NCI-H187 (cell line): ENCODE results near the gene RASSF1.
A peak's percentile ranks its signal among the peaks of the same experiment; 100 is the strongest.

ENCODE experiments used
- DNase-seq, 2 experiments: peaks; one replicate each; lab custom pipeline; 2025; lab: John Stamatoyannopoulos, UW

RASSF1 gene

DNA sequence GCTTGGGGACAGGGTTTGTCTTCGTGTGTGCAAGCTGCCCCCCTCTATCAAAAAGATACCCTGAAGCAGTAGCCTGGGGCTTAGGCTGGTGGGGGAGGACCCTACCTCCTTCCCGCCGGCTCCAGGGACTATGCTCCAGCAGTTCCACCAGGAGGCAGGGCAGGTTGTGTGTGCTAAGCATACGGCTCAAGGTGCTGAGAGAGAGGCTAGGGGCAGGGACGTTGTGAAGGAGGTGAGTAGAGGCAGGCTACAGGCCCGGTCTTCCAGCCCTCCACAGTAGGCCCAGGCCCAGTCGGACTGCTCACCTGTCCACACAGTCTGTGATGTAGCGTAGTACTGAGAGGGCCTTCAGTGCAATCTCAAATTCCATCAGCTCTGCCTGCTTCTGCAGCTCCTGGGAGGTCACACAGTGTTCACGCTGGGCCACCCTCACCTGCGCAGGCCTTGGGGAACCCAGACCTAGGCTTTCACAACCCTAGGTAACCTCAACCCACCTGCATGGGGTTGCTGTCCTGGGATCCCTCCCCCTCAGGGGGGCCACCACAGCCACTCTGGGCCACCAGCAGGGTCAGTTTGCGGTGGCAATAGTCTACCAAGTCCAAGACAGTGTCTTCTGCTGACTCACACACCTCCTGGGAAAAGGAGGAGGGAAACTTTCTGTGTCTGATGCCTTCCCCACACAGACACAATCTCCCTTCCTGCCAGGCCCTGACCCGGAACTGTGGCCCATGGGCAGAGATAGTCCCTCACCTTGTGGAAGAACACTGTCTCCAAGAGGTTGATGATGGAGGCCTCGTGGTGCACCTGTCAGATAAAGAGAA, 2.4 kb upstream of the RASSF1 start:
- no peak for DNase-seq

DNA sequence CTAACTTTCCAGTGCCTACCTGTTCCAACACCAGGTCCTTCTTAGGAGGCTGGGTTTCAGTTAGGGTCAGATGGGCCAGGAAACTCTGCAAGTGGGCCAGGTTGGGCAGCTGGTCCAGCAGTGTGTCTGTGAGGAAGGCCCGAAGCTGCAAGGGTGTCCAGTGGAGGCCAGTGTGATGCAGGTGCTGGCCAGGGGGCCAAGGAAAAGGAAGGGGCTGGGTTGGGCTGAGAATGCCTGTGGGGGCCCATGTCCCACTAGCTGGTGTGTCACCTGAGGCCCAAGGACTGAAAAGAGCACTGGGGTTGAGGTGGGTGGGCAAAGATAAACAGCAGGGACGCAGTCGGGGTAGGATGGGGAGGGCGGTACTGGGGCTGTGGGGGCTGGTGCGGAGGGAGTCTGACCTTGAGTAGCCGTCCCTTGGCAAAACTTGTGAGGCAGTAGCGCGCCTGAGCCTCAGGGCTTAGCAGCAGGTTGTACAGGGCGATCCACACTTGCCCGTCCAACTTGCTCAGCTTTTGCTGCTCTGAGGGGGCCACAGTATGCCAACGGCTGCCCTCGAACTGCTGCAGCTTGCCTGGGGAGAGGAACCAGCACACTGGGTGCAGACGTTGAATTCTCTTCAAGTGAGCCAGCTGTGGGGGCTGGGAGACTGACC, 1.5 kb upstream of the RASSF1 start:
- DNase-seq = no peak

DNA sequence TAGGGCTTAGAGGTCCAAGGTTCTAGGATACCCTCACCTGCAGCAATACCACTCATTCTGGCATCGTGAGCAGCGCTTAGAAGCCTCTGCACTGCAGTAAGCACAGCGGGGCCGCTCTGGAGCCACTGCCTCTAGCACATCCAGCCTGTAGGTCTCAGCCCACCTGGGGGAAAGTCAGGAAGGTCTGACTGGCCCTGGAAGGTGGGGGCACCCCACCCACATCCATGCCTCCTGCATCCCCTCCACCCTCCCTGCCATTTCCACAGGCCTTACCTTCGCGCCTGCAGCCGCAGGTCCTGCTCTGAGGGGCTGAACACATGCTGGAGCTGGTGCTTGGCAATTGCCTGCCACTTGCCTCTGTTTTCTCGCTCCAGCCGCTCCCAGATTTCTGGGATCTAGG, 901 bp upstream of the RASSF1 start:
- no peak for DNase-seq

DNA sequence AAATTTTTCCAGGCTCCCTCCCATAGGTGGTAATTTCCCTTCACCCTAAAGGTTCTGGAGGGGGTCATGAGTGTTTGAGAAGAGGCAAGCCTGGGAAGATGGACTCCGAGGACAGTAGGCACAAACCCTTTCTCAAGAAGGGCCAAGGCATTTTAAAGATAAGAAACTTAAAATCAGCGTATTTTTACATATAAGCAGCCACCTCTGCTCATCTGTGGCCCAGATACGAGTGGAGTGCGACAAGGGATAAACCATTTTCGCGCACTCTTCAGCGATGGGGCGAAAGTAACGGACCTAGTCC, 539 bp downstream of the RASSF1 start:
- no peak for DNase-seq

DNA sequence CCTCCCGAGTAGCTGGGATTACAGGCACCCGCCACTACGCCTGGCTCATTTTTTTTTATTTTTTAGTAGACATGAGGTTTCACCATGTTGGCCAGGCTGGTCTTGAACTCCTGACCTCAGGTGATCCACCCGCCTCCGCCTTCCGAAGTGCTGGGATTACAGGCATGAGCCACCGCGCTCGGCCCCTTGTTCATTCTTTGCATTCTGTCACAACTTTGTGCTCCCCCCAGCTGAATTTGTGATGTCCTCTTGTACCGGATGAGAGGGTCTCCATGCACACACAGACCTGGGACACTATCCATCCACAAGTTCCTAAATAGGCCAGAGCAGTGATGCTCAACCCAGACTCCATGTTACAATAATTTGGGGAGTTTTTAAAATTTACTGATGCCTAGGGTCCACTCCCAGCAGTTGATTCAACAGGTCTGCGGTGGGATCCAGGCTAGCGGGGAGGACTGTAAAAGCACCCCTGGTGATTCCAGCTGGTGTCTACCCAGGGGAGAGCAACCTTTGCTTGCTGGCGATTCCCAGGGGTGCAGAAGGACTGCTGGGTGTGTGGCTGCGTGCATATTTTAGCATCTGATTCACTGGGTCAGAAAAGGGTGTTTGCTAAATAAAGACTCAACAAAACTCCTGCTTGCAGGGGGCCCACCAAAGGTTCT, 1.0 kb downstream of the RASSF1 start:
- no peak for DNase-seq

DNA sequence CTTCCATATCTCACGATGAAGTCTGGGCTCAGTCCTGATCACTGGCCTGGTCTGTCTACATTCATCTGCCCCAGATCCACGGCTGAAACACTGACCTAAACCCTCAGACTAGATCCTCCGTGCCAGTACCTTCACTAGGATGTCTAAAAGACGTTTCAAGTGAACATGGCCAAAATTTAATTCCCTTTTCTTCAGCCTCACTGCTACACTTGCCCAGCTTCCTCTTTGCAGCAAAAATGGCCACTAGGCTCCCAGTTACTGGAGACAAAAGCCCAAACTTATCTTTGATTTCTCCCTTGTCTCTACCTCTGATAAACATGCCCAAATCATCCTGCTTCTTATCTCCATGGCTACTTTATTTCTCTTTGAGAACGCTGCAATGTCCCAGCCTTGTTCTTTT, 1.7 kb downstream of the RASSF1 start:
- DNase-seq = no peak

DNA sequence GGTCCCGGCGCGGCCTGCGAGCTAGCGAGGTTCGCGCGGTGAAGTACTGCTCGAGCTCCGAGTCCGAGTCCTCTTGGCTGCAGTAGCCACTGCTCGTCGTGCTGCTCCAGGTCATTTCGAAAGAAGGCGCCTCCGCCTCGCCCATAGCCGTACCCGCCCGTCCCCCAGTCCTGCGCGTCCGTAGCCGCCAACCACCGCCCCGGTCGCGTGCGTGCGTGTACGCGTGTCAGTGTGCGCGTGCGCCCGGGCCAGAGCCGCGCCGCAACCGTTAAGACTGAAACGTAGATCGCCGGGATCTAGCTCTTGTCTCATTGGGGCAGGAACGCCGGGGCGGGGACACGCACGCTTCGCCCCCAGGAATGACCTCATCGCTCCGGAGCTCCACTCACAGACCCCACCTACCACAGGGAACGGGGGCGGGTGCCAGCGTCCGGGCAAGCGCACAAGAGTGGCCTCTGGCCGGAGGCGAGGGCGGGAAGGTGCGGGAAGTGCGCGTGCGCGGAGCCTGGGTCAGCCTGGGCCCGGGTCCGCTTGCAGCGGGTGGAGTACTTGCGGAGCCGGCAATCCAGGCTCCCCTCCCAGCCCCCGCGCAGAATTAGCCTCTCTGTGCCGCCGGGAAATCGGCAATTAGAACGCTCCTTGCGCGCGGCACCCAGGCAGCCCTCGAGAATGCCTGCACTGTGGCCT, 3.3 kb downstream of the RASSF1 start:
- peak; percentile 56 to 91 for DNase-seq

DNA sequence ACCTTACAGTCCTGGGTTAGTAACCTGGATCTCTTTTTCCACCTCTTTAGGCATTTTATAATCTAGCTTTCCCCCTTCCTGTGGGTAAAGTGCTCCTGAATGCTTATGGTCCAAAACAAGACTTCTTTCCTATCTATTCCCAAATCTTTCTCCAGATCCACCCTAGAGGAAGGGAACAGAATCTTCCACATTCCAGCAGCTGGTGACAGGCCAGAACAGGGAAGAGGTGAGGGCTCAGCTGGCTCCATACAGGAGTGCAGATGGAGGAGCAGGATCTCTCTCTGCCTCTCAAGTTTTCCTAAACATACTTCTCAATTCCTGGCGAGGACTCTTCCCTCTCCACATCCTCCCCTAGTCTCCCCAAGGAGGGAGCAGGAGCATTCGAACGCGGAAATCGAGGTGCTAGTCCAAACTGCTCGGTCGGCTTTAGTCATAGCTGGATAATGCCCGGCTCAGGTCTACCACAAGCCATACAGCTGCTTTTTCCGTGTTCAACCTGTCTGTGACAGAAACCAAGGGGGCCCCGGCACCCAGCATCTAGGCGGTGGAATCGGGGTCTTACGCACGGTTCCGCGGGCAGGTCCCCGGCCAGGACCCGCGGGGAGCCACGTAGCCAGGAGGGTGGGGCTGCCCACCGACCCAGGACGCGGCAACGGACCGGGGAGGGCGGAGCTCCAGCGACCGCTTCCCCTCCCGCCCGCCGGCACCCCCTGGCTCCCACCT, 4.0 kb downstream of the RASSF1 start:
- DNase-seq = no peak

DNA sequence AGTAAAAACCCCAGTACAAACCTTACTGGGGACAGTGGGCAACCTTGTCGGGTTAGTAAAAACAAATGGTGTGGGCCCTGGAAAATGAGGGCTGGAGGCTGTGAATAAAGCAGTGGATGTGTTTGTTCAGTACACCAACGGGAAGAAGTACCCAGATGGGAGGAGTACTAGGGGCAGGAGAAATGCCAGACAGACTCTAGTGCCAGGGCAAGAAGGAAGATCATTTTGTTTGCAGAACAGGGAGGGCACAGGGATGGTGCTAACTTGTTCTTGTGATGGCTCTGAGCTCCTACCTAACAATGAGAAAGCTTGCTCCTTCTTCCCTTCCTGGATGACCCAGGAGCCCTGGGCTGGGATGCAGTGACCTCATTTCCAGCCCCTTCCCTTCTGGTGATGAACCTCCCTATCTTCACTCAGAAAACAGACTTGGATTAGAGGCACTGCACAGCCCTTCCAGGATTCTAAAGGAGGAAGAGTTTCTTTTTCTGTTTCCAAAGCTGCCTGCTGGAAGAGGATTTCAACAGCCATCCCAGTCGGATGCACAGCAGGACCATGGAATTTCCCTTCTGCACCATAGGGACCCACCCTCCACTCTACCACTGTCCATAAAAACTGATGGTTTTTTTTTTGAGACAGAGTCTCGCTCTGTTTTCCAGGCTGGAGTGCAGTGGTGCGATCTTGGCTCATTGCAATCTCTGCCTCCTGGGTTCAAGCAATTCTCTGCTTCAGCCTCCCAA, 6.1 kb downstream of the RASSF1 start:
- DNase-seq = no peak

DNA sequence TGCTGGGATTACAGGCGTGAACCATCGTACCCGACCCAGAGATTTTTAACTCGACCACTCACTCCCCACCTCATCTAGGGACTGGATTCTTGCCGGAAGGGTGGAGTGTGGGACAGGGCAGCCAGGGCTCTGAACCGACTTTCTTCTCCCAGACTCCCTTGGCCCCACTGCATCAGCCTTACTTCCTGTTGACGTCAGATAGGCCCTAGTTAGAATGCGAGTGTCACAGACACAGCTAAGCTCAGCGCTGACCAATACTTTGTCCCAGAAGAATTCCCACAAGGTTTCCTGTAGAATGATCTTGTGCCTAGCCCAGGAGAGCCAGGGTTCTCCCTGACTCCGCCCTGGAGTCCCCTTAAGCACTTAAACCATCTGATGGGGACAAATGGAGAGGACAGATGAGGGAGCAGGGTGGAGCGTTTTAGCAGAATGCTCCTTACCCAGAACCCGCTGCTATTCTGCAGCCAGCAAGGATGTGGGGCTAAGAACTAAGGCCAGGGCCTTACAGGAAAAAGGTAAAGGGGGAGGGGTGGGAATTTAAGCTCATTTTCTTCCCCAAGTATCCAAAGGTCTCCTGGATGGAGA, 6.8 kb downstream of the RASSF1 start:
- DNase-seq = no peak

DNA sequence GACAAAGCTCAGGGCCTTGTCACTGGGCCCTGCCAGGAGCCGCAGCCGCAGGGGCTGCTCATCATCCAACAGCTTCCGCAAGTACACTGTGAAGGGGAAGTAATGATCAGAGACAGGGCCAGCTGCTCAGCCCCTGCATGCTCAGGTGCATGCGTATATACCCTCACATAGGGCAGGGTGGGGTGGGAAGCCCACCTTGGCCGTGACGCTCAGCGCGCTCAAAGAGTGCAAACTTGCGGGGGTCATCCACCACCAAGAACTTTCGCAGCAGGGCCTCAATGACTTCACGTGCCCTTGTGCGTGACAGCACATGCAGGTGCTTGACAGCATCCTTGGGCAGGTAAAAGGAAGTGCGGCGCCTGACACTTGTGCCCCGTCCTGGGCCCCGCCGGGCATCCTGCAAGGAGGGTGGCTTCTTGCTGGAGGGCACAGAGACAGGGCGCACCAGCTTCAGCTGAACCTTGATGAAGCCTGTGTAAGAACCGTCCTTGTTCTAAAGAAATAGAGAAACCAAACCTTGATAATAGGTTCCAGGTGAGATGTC, 9.2 kb downstream of the RASSF1 start:
- no peak for DNase-seq

DNA sequence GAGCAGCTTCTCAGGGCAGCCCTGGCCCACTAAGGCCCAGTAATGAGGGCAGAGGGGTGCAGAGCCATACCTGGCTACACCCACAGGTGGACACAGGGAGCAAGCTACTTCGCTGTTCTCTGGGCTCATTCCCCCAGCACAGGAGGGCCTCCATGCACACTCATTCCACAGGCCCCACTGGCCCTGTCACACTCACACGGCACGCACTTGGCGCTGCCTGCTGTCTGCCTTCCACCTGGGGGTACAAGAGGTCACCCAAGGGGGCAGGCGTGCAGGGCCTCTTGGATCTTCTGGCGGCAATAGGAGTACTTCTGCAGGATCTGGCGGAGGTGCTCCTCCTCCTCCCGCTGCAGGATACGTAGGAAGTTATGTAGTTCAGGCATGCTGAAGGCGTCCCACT, 10.3 kb downstream of the RASSF1 start:
- no peak for DNase-seq

DNA sequence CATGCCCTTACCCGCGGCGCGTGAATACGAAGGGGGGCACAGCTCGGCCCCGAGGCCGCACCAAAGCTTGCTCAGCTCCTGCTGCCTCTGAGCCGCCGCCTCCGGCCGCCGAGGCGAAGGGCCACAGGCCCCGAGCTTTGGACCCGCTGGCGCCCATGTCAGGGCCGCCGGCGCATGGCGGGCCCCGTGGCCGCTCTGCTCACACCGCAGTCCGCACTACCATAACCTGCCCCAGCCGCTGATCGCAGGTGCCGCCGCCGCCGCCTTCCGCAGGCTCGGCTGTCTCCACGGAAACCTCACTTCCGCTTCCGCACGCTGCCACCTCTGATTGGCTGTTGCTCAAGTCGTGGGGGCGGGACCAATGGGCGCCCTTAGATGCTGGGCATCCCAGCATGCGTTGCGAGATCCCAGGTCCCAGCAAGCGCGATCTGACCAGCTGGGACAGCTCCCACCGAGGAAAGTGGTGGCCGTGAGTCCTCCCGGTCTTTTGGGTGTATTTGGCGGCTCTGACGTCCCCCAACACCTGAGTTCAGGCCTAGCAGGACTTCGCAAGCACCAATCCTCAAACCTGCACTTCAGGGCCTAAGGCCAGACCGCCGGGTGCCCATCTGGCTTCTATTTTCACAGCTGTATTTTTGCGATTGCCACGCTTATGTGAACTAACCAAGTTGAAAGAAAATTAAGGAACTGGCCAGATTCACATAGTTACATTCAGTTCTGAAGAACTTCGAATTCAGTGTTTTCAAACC, 12.5 kb downstream of the RASSF1 start, which contains the start of gene TUSC2:
TSS of gene TUSC2 (minus strand) at position 281 of the 749 bp plus-strand sequence. CDS start at position 157, 124 bp downstream.
- peak; percentile 80 to 89 for DNase-seq

DNA sequence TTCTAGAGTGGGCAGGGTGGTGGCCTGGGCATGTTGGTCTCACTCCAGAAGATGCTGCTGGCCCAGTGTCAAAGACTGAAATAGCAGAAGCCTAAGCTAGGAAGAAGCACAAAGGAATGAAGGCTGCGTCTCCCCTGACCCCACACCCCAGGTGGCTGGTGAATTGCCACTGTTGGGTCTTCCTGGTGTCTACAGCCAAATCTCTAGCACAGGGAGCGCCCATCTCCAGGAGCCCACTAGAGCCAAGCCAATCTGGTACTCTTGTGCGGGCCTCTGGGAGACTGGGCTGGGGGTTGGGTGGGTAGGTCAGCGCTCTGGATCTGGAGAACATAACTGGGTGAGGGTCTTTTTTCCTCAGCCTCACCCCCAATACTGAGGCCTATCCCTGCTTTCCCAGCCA, 13.5 kb downstream of the RASSF1 start:
- DNase-seq = no peak

DNA sequence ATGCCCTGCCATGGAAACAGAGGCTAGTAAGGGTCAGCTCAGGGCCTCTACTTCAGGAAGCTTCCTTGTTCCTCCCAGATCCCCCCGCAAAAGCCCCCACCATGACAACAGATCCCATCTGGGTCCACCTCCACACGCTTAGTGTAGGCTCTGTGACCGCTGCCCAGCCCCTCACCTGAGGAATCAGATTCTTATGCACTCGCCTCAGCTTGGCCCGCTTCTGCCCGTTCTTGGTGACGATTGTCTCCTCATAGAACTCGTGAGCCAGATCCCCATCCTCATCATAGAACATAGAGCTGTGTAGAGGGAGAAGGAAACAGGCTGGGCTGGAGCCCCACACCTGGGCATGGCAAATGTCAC, 14.5 kb downstream of the RASSF1 start:
- DNase-seq = no peak

DNA sequence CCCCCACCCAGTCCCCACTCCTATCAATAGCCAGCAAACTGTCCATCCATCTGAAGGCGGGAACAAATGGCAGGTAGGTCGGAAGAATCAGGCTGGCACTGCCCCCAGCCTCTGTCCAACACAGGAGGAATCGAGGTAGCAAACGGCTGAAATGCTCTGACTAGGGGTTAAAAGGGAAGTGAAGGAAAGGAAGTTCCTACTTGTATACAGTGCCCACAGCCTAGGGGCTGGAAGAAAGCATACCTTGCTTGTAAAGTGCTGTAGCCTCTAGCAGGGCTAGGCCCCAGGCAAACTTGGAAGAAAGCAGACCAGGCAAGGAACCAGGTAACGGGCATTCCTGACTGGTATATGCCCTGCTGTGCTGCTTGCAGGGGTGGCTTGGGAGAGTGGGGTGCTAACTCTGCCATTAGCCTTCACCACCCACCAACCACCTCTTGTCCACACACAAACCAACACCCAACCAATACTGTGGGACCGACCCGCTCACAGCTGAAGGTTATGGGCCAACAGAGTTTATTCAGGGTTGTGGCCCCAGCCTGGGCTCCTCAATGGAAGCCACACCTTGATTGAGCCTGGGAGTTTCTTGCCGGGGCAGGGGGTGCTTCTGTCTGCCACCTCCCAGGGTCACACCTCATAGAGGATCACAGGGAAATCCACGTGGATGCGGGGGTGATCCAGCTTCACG, 15.0 kb downstream of the RASSF1 start:
- DNase-seq = no peak

DNA sequence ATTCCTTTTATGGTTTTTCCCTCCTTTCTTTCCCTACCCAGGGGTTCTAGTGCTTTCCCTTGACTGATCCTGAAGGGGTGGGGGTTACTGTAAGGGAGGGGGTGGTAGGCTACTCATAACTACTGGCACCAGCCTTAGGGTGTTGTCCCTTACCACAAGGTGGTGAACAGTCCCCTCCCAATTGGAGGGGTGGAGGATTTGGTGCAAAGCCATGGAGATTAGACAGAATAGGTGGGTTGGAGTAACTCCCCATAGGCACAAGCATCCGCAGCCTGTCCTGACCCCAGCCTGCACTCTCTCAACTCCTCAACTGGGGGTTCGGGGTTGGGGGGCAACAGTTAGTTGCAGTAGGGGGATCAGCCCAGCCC, 15.5 kb downstream of the RASSF1 start:
- DNase-seq = no peak

DNA sequence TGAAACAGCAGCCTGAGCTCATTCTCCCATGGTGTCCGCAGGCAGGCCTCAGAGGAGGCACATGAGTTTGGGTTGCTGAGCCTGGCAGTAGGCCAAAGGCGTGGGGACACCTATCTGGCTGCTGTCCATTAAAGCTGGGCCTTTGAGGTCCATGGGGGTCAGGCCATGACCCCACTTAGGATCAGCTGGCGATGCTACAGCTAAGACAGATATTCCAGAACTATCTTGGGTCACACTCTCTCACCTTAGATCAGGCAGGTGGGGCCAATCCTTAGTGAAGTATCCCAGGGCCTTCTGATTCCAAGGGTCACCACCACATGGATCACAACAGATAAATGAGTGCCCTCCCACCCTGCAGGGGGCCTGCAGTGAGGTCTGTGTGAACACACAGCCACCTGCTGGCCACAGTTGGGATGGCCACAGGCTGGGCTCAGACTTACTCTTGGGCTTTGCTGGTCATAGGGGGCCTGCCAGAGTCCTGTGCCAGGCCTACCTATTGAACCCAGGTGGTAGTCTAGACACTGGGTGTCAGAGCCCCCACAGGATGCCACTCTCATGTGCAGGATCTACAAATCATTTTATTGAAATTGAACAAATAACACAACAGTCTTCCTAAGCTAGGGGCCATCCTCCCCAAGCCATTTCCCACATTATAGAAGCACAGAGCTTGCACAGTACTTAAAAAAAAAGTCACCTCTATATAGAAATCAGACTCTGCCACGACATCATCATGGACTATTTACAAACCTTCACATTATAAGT, 16.1 kb downstream of the RASSF1 start:
- peak in 1 of 2 experiments; percentile 8 for DNase-seq
